Measurements from ENCODE around the gene PUM1. TPM values are rescaled to one million over a fixed set of nuclear protein-coding genes. Genes with fewer than 3 reads are reported as not detected.

The PUM1 gene
- polyA plus RNA-seq, 1 experiment: 71.3 TPM

- no peaks in the 10 kb centered on the region; the same call in 1 of the 2 replicates for H3K9me3 ChIP-seq (ENCODE audit: control insufficient read depth, insufficient read depth, low read length)
- no peaks in the 10 kb centered on the region for H3K27me3 ChIP-seq (ENCODE audit: control insufficient read depth, insufficient read depth, low read length)
- no peak for TF ChIP-seq CTCF (IDR thresholded peaks at IDR 0.05; ENCODE audit: low read depth, low read length)
- POLR2A ChIA-PET: interaction anchor here (1.2 kb wide), 1 partner anchor 79 kb away, joined by 4 read pairs; no protein-coding TSS in a partner anchor
- DNase-seq (ENCODE audit: low read depth, low spot score): no peak
- peak overlapping the region; percentile 57 for H3K27ac ChIP-seq (ENCODE audit: low read depth, low read length)
- H3K4me3 ChIP-seq (ENCODE audit: low read depth, low read length): no peak overlapping the region
- CTCF ChIA-PET: interaction anchor here (1.1 to 14.8 kb wide), 3 partner anchors 26 to 121 kb away, joined by 3 to 535 read pairs (median 6); no protein-coding TSS in a partner anchor
Measured at GRCh38 chr1:30902593-30903290, 162.8 kb downstream of the PUM1 start.

- peak overlapping the region; percentile 31 for H3K27ac ChIP-seq (ENCODE audit: low read depth, low read length)
- TF ChIP-seq CTCF (IDR thresholded peaks at IDR 0.05; ENCODE audit: low read depth, low read length): no peak
- ChIA-PET CTCF (interaction anchor here (1.1 to 14.8 kb wide), 4 partner anchors 9 to 120 kb away, joined by 3 to 535 read pairs (median 6); no protein-coding TSS in a partner anchor), POLR2A (no interaction called here)
- no peaks in the 10 kb centered on the region for H3K9me3 ChIP-seq (ENCODE audit: control insufficient read depth, insufficient read depth, low read length)
- H3K27me3 ChIP-seq (ENCODE audit: control insufficient read depth, insufficient read depth, low read length): no peaks in the 10 kb centered on the region
- DNase-seq (ENCODE audit: low read depth, low spot score): no peak
- H3K4me3 ChIP-seq (ENCODE audit: low read depth, low read length): no peak overlapping the region
Measured at GRCh38 chr1:30901798-30902581, 163.5 kb downstream of the PUM1 start.

DNA sequence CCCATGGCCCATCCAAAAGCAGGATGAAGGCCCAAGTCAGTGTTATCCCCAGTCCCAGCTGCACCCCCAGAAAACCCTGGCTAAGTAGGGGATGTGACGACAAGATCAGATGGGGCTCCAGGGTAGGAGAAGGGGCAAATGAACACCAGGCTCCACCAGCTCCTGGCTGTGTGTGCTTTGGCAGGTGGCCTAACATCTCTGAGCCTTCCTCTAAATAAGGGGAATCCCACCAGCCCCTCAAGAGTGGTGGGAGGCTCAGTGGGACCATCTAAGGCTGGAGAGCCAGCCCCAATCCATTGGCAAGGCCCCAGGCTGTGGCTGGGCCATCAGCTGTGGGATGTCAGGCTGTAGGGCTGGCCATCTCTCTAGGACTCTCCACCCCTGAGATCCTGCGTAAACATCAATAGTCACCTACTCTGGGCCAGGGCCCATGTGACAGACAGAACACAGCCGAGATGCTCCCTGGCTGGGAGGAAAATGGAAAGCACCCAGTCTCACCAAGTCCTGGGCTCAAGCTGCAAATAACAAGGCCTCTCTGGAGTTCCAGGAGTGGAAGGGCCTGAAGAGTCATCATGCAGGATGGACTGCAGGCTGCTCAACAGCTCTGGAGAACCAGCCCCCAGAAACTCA lies 164.5 kb downstream of the PUM1 start:
- TF ChIP-seq CTCF (IDR thresholded peaks at IDR 0.05; ENCODE audit: low read depth, low read length): no peak
- ChIA-PET CTCF (interaction anchor here (1.4 to 2.1 kb wide), 2 partner anchors 10 to 99 kb away, joined by 6 to 7 read pairs; no protein-coding TSS in a partner anchor), POLR2A (no interaction called here)
- Histone ChIP-seq H3K4me3 (ENCODE audit: low read depth, low read length) (no peak overlapping the region), H3K27me3 (ENCODE audit: control insufficient read depth, insufficient read depth, low read length) (no peaks in the 10 kb centered on the region), H3K9me3 (ENCODE audit: control insufficient read depth, insufficient read depth, low read length) (no peaks in the 10 kb centered on the region), H3K27ac (ENCODE audit: low read depth, low read length) (no peak overlapping the region)
- no peak for DNase-seq (ENCODE audit: low read depth, low spot score)

DNA sequence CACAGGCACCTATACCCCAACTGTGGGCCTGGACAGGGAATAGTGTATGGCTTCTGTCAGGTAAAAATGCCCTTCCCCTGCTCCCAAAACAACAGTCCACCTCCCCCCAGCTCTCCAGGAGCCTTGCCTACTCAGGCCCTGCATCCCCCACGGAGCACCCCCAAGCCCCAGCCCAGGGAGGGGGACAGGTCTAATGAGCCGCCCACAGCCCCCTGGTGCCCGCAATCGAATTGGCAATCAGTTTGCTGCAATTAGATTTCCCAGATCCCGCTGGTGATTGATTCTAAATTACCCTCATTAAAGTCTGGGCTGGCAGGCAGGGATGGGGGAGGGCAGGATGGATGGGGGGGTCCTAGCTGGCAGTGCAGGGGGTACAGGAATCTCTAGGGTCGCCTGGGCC lies 165.0 kb downstream of the PUM1 start:
- TF ChIP-seq CTCF (IDR thresholded peaks at IDR 0.05; ENCODE audit: low read depth, low read length): no peak
- no peak overlapping the region for H3K4me3 ChIP-seq (ENCODE audit: low read depth, low read length)
- POLR2A ChIA-PET: no interaction called here
- CTCF ChIA-PET: interaction anchor here (2.1 kb wide), 1 partner anchor 99 kb away, joined by 7 read pairs; no protein-coding TSS in a partner anchor
- H3K27me3 ChIP-seq (ENCODE audit: control insufficient read depth, insufficient read depth, low read length): no peaks in the 10 kb centered on the region
- no peak overlapping the region for H3K27ac ChIP-seq (ENCODE audit: low read depth, low read length)
- no peak for DNase-seq (ENCODE audit: low read depth, low spot score)
- no peaks in the 10 kb centered on the region for H3K9me3 ChIP-seq (ENCODE audit: control insufficient read depth, insufficient read depth, low read length)

Data from AG04450 (cell line).